Keratinocyte (primary cell): ENCODE results near the gene GJC1. TPM values are rescaled to one million over a fixed set of nuclear protein-coding genes. Genes with fewer than 3 reads are reported as not detected.

ENCODE experiments used
- DNase-seq: peaks from one replicate; pipeline ENCODE4 v3.0.0-alpha.2; 2011; ENCODE audit warnings: low read depth, missing footprints, low spot score
- FAIRE-seq: peaks from 2 replicates; lab custom pipeline; 2011; peaks lifted over from hg19 to GRCh38; lab: Jason Lieb, UNC
- H2AFZ ChIP-seq: 2 replicates; pipeline ENCODE4 v1.6.0; 2012; ENCODE audit warnings: low read length, control low read depth, inconsistent platforms; ENCODE audit not compliant: control insufficient read depth
- H3K27ac ChIP-seq: 2 replicates; pipeline ENCODE4 v1.5.1; 2011; ENCODE audit warnings: low read length; ENCODE audit not compliant: control insufficient read depth, insufficient read depth
- H3K27me3 ChIP-seq: 3 replicates; pipeline ENCODE4 v1.6.0; 2011; ENCODE audit warnings: low read length; ENCODE audit not compliant: control insufficient read depth, insufficient read depth; ENCODE audit errors: extremely low read depth
- H3K36me3 ChIP-seq, 2 experiments: 2 replicates in 1 of 2; 3 replicates in 1 of 2; pipeline ENCODE4 v1.5.1; 2011; ENCODE audit warnings: low read length in 2 of 2, mild to moderate bottlenecking in 1 of 2; ENCODE audit not compliant: control insufficient read depth in 2 of 2, insufficient read depth in 2 of 2; ENCODE audit errors: extremely low read depth in 1 of 2
- H3K4me1 ChIP-seq: 3 replicates; pipeline ENCODE4 v1.5.1; 2011; ENCODE audit warnings: low read length; ENCODE audit not compliant: control insufficient read depth, insufficient read depth; ENCODE audit errors: extremely low read depth
- H3K4me2 ChIP-seq: 3 replicates; pipeline ENCODE4 v1.6.0; 2011; ENCODE audit warnings: low read depth, low read length; ENCODE audit not compliant: control insufficient read depth, insufficient read depth; ENCODE audit errors: extremely low read depth
- H3K4me3 ChIP-seq, 3 experiments: fragments of 200-600 bp in 1 of 3; sonication (generic) in 1 of 3; 2 replicates in 2 of 3; 3 replicates in 1 of 3; pipeline ENCODE4 v1.5.1; 2011 to 2016; ENCODE audit warnings: low read length in 3 of 3, mild to moderate bottlenecking in 3 of 3, control low read depth in 2 of 3, inconsistent platforms in 1 of 3, low read depth in 1 of 3, mixed read lengths in 1 of 3, mixed run types in 1 of 3, moderate library complexity in 1 of 3; ENCODE audit not compliant: control insufficient read depth in 2 of 3, insufficient read depth in 2 of 3; ENCODE audit errors: extremely low read depth in 1 of 3
- H3K79me2 ChIP-seq: 2 replicates; pipeline ENCODE4 v1.6.0; 2012; ENCODE audit warnings: low read length; ENCODE audit not compliant: control insufficient read depth, insufficient read depth
- H3K9ac ChIP-seq: 3 replicates; pipeline ENCODE4 v1.6.0; 2011; ENCODE audit warnings: low read length; ENCODE audit not compliant: control insufficient read depth, insufficient read depth; ENCODE audit errors: extremely low read depth
- H3K9me1 ChIP-seq: 3 replicates; pipeline ENCODE4 v1.6.0; 2011; ENCODE audit warnings: low read length; ENCODE audit not compliant: control insufficient read depth, insufficient read depth; ENCODE audit errors: extremely low read depth
- H3K9me3 ChIP-seq: 2 replicates; pipeline ENCODE4 v1.5.1; 2012; ENCODE audit warnings: low read depth, low read length; ENCODE audit not compliant: control insufficient read depth
- H4K20me1 ChIP-seq: 3 replicates; pipeline ENCODE4 v1.6.0; 2011; ENCODE audit warnings: low read length; ENCODE audit not compliant: control insufficient read depth, insufficient read depth; ENCODE audit errors: extremely low read depth
- CTCF ChIP-seq, 3 experiments: IDR thresholded peaks in 1 of 3; conservative IDR thresholded peaks in 1 of 3; optimal IDR thresholded peaks in 1 of 3; 2 replicates in 2 of 3; 3 replicates in 1 of 3; pipeline versions ENCODE3 to v1.5.1; 2011; ENCODE audit warnings: low read length in 3 of 3, mild to moderate bottlenecking in 3 of 3, moderate library complexity in 2 of 3, control low read depth in 1 of 3, inconsistent platforms in 1 of 3; ENCODE audit not compliant: insufficient read depth in 2 of 3; ENCODE audit errors: extremely low read depth in 1 of 3
- EZH2 ChIP-seq: IDR thresholded peaks from one replicate; pipeline ENCODE4 v1.6.1; 2012; ENCODE audit warnings: inconsistent platforms, mild to moderate bottlenecking, low read length, moderate library complexity
- dilution Hi-C: fragments of 300-500 bp; cut with MboI; formaldehyde crosslinking; loops from one replicate; pipeline ENCODE4 v1.7.0; 2020; ENCODE audit warnings: low sequenced_read_pairs; ENCODE audit not compliant: extremely low pct_ligation_motif_present
- polyA plus RNA-seq, 5 experiments: library from polyadenylated mRNA; depleted of rRNA in 3 of 5; stranded (reverse) in 3 of 5; stranded (forward) in 1 of 5; unstranded in 1 of 5; fragments of >200 nt; gene quantifications; 1 replicate in 1 of 5; 2 replicates in 3 of 5; 3 replicates in 1 of 5; pipeline versions ENCODE4 v1.2.1 to v1.2.3, GENCODE V29; 2011 to 2012; ENCODE audit warnings: missing spikeins in 2 of 5, low read depth in 1 of 5, low replicate concordance in 1 of 5

GJC1 gene
- polyA plus RNA-seq, 1 donor (not counting 4 experiments of a cell fraction or from before 2014, with no cell fraction given): 11.1 TPM

DNA sequence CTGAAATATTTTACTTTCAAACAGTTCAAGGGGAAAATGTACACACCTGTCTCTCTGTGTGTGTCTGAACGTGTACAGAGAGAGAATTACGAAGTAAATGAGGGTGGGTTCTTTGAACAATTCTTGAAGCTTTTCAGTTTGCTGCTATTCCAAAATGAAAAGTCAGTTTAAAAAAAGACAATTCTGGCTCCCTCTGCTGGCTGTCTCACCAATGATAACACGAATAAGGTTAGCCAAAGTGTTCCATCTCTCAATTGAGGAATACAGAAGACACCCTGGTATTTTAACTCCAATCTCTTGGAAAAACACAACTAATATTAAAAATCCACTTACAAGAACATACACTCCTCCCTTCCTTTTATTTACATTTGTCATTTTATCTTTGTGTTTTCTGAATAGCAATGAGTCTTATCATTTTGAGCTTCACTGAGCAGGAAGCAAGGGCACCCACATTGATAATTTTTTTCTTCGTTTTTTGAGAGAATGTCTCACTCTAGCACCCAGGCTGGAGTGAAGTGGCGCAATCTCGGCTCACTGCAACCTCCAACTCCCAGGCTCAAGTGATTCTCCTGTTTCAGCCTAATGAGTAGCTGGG is 48.6 kb upstream of the GJC1 start:
- no peak for FAIRE-seq
- Histone ChIP-seq H3K27me3 (no peaks in the 10 kb centered on the region), H3K9me1 (no peaks in the 10 kb centered on the region), H3K79me2 (no peaks in the 10 kb centered on the region), H3K36me3 (peaks cover 38% of the 10 kb centered on the region in 2 experiments), H3K9ac (no peak overlapping the region), H3K9me3 (no peaks in the 10 kb centered on the region), H3K27ac (no peak overlapping the region), H4K20me1 (no peaks in the 10 kb centered on the region), H3K4me1 (no peaks in the 10 kb centered on the region), H3K4me3 (no peak overlapping the region), H2AFZ (no peak overlapping the region), H3K4me2 (no peak overlapping the region)
- TF ChIP-seq EZH2 (no peak), CTCF (optimal IDR thresholded peaks at IDR 0.05 in 1 of 3, IDR thresholded peaks at IDR 0.05 in 1 of 3, conservative IDR thresholded peaks at IDR 0.05 in 1 of 3; ENCODE audit: extremely low read depth in 1 of 3, insufficient read depth in 2 of 3, low read length in 3 of 3) (peak in 2 of 3 experiments; percentile 40 to 42)
- dilution Hi-C loops: no loop called here
- no peak for DNase-seq

GRCh38 chr17:44877121-44877520 is 47.0 kb upstream of the GJC1 start:
- no peaks in the 10 kb centered on the region for H3K4me1 ChIP-seq
- no peaks in the 10 kb centered on the region for H3K27me3 ChIP-seq
- no peak overlapping the region for H3K9ac ChIP-seq
- dilution Hi-C loops: no loop called here
- H2AFZ ChIP-seq: no peak overlapping the region
- no peaks in the 10 kb centered on the region for H3K9me1 ChIP-seq
- H3K4me2 ChIP-seq: no peak overlapping the region
- H3K36me3 ChIP-seq: peaks cover 33 to 37% of the 10 kb centered on the region in 2 experiments
- H4K20me1 ChIP-seq: no peaks in the 10 kb centered on the region
- no peaks in the 10 kb centered on the region for H3K9me3 ChIP-seq
- TF ChIP-seq CTCF (optimal IDR thresholded peaks at IDR 0.05 in 1 of 3, IDR thresholded peaks at IDR 0.05 in 1 of 3, conservative IDR thresholded peaks at IDR 0.05 in 1 of 3; ENCODE audit: extremely low read depth in 1 of 3, insufficient read depth in 2 of 3, low read length in 3 of 3): no peak
- no peak for TF ChIP-seq EZH2
- no peak overlapping the region for H3K27ac ChIP-seq
- H3K4me3 ChIP-seq: no peak overlapping the region
- FAIRE-seq (no peak), DNase-seq (no peak)
- no peaks in the 10 kb centered on the region for H3K79me2 ChIP-seq
